ENCODE data around the gene VPS37C. TPM values are rescaled to one million over a fixed set of nuclear protein-coding genes. Genes with fewer than 3 reads are reported as not detected.

Gene VPS37C
- total RNA-seq, 1 donor from 2014 or later = 7.7 TPM

DNA sequence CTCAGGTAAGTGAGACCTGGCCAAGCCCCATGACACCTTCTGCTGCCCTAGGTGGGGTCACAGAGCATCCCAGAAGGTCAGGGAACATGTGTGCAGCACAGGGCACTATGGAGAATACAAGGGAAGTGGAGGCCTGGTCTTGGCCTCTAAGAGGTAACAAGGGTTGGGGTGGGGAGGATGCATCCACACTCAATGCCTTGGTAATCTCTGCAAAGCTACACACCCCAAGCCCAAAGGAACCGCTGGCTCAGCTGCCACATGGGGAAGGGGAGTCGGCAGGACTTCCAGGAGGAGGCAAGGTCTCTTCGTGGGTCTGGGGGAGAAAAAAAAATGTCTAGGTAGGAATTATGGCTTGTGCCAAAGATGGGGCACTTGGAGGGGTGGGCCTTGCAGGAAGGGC, 41.7 kb downstream of the VPS37C start:
- intact Hi-C loops (cut with micrococcal nuclease) = no loop called here

DNA sequence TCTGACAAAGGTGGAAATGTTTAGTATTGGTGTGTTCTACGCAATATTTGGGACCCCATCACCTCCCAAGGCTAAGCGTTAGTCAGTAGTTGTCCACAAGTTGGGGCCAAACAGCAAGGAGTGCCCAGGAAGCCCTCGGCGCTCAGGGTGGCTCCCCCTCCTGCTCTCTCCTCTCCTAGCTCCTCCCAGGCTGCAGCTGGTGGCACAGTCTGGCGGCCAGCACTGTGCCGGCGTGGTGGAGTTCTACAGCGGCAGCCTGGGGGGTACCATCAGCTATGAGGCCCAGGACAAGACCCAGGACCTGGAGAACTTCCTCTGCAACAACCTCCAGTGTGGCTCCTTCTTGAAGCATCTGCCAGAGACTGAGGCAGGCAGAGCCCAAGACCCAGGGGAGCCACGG, 42.2 kb downstream of the VPS37C start:
- intact Hi-C loops (cut with micrococcal nuclease) = no loop called here

DNA sequence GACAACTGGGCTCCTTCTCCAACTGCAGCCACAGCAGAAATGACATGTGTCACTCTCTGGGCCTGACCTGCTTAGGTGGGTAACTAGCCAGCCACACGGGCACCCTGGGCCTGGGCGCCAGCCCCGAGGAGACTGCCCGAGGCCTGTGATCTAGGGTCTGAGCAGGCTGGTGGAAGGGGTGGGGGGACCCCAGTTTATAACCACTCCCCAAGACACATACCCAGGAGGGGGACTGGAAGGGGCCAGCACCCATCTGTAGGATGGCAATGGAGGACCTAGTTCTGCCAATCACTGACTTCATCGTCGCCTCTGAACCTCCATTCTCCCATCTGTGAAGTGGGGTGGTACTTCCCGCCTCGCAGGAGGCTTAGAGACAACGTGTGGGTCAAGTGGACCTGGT, 42.8 kb downstream of the VPS37C start:
- intact Hi-C loops (cut with micrococcal nuclease) = no loop called here

DNA sequence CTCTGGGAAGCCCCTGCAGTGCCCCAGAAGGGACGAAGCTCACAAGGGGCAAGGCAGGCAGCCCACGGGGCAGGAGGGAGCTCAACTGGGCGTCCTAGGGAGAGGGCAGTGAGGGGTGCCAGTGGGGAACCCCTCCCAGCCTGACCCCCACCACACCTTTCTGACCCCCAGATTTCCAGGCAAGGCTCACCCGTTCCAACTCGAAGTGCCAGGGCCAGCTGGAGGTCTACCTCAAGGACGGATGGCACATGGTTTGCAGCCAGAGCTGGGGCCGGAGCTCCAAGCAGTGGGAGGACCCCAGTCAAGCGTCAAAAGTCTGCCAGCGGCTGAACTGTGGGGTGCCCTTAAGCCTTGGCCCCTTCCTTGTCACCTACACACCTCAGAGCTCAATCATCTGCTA, 43.2 kb downstream of the VPS37C start:
- intact Hi-C loops (cut with micrococcal nuclease) = no loop called here

DNA sequence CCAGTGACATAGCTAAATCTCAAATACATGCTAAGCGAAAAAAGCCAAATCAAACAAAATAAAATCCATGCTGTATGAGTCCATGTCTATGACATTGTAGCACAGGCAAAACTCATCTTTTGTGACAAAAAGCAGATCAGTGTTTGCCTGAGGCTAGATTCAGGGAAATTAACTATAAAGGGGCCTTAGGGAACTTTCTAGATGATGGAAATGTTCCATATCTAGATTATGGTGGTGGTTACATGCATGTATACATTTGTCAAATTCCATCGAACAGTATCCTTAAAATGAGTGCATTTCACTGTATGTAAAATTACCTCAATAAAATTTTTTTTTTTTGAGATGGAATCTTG, 44.1 kb downstream of the VPS37C start:
- intact Hi-C loops (cut with micrococcal nuclease) = no loop called here

DNA sequence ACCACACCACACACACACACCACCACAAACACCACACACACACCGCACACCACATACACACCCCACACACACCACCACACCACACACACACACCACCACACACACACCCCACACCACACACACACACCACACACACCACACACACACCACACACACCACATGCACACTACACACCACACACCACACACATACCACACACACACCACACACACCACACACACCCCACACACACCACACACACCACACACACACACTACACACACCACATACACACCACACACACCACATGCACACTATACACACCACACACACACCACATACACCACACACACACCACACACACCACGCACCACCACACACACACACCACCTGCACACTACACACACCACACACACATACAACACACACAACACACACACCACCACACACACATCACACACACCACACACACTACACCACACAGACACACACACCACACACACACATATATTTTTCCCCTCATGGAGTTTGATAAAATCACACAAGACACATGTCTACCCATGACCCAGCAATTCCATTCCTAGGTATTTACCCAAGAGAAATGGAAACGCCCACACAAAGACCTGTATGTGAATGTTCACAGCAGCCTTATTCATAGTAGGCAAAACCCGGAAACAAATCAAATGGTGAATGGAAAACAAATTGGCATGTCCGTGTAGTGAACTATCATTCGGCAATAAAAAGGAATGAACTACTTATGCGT, 44.6 kb downstream of the VPS37C start:
- intact Hi-C loops (cut with micrococcal nuclease) = no loop called here

DNA sequence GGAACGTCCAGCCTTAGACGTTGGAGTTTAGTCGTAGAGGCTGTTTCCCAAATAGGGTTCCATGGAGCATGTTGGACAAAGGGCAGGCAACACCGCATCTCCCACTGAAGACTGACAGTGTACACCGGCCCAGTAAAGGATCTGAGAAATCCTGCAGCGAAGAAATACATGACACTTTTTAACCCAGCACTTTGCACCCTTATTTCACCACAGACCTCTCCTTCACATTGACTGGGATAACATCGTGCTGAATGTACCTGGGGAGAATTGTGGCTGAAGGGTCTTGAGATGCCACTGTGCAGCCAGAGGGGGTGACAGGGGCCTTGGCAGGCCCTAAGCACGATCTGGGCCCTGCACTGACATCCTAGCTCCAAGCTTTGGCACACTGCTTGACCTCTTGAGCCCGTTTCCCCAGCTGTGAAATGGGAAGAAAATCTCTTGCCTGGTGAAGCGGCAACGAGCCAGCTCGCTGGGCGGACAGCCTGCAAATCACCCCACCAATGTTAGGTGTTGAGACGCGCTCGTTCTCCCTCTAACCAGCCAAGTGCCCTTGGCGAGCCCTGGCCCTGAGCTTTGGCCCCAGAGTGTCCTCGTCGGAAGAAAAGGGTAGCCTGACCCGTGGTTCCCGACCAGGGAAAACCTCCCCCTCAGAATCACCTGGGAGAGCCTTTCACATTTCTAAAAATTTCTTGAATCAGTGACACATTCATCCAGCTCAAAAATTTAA, 45.6 kb downstream of the VPS37C start:
- intact Hi-C loops (cut with micrococcal nuclease) = no loop called here

DNA sequence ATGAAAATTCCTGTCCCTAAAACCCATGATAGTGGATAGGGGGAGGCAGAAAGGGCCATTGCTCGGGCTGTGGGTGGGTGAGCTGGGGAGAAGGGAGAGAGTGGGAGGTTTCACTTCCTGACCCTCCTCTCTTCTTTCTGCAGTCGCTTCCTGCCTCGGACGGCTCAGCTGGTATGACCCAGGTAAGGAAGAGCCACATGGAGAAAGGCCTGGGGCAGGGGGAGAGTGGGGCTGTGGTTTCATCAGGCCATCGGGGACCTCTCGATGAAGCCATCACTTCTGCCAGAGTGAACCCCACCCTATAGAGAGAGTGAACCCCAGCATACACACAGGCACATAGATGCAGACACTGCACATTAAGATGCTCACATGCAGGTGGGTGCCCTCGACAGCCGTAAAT, 46.3 kb downstream of the VPS37C start:
- intact Hi-C loops (cut with micrococcal nuclease) = loop anchor here (5.0 kb wide), 1 partner anchor 38 kb away; no protein-coding TSS in a partner anchor

DNA sequence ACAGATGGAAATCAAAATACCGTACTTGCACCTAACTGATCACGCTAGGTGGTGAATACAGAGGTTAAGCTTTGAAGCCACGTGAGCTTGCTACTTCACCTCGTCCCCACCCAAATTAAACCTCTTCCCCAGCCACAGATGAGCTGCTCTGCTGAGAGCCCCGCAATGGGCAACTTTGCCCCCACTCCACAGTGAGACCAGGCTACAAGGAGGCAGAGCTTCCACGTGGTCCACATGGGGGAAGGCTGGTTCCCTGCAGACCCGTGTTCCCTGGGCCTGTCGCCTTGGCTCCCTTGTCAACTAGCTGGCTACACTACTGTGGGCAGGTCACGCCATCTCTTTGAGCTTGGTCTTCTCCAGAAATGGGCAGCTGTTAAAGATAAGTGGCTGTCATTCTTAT, 48.0 kb downstream of the VPS37C start:
- intact Hi-C loops (cut with micrococcal nuclease) = loop anchor here (2.0 to 5.0 kb wide), 2 partner anchors 36 to 142 kb away; partner anchors contain the start of gene CD6

DNA sequence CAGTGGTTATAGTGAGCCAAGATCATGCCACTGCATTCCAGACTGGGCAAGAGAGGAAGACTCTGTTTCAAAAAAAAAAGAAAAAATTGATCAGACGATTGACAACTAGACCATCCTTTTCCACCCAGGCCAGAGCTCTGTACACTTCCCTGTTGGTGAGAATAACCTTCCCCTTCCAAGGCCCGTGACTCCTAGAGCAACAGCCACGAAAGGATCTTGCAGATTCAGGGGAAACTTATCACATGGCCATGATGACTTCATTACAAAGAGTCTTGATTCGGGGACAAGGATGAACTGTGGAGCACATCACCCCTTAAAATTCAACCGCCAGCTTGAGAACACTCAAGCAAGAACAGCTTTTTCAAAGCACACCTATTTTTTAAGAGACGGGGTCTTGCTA, 48.7 kb downstream of the VPS37C start:
- intact Hi-C loops (cut with micrococcal nuclease) = loop anchor here (1.0 to 5.0 kb wide), 3 partner anchors 35 to 142 kb away; partner anchors contain the start of gene CD6

DNA sequence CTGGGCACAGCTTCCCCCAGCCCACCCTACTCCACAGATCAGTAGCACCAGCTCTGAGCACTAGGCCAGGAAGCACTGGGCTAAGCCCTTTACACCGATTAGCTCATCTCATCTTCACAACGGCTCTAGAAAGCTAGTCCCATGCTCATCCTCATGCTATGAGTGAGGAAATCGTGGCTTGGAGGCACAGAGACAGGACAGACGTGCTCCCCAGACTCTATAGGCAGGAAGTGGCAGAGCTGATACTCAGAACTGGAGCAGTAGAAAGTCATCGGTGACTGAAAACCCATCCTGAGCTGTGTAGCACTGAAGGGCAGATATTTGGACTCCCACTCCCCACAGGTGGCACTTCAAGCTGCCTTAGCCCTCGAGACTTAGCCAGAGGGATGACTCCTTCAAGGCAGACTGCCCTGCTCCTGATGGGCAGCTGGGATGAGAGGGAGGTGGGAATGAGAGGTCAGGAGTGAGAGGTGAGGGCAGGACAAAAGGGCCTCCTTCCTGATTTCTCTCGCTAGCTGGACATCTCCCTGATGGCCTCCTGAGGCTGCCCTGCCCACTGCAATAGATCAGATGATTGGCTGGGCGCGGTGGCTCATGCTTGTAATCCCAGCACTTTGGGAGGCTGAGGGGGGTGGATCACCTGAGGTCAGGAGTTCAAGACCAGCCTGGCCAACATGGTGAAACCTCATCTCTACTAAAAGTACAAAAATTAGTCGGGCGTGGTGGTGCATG, 49.3 kb downstream of the VPS37C start:
- intact Hi-C loops (cut with micrococcal nuclease) = loop anchor here (1.0 to 5.0 kb wide), 6 partner anchors 10 to 141 kb away; partner anchors contain the start of genes CD5 and CD6

DNA sequence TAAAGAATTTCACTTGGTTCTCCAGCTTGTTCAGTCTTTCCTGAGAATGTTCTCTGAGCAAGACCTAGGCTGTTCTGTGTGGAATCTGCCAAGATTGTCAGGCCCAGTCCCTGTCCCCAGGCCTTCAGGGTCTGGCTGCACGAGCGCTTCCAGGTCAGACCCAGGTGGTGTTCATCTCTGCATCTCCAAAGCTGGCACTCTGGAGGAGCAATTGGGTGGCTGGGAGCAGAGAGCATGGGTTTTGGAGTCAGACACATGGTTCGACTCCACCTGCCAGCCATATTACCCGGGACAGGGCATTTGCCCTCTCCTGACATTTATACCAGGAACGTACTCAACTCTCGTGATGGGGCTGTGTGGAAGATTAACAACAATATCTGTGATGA, 50.2 kb downstream of the VPS37C start:
- intact Hi-C loops (cut with micrococcal nuclease) = loop anchor here (1.0 to 5.0 kb wide), 4 partner anchors 9 to 124 kb away; partner anchors contain the start of gene CD5

DNA sequence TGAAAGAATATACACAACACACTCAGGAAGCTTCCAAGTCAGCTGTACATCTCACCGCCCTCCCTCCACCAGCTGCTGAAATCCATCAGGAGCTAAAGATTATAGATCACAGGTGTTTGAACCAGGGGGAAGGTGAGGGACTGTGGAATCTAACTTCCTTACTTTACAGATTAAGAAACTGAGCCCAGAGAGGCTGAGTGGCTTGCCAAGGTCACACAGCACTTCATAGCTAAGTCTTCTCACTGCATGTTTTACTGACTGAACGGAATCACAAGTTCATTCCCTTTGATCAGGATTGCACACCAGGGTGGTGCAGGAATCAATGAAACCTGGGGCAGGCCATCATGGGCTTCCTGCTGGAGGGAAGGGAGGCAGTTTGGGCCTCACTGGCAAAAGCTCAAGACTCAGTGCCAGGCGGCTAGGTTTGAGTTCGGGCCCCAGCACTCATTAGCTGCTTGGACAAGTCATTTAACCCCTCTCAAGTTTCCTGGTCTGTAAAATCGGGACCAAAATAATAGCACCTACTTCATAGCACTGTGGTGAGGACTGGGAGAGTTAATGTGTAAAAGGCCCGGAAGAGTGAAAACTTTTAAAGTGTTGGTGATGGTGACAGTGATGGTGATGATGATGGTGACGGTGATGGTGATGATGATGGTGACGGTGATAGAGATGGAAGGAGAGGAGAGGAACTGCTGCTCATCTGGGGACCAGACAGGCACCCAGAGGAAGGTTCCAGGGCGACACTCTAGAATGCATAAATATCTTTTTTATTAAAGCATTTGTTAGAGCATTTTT, 50.8 kb downstream of the VPS37C start:
- intact Hi-C loops (cut with micrococcal nuclease) = loop anchor here (1.0 to 5.0 kb wide), 4 partner anchors 8 to 124 kb away; partner anchors contain the start of gene CD5

DNA sequence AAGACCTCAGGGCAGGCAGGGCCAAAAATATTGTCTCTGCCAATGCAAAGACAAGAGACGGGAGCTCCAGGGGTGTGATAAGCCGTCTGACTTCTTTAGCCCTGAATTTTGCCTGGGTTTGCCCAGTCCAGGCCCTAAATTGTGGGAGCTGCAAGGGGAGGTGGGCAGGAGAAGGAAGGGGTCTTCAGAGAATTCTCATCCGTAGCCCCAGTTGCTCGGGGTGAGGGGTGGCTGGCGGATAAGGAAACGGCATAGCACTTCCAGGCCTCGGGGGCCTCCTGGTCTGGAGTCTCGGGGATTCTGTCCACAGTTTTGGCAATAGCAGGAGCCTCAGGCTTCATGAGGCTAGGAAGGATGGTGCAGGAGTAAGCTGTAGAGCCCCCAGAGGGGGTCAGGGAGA, 51.6 kb downstream of the VPS37C start:
- intact Hi-C loops (cut with micrococcal nuclease) = loop anchor here (2.0 to 5.0 kb wide), 3 partner anchors 19 to 123 kb away; no protein-coding TSS in a partner anchor

DNA sequence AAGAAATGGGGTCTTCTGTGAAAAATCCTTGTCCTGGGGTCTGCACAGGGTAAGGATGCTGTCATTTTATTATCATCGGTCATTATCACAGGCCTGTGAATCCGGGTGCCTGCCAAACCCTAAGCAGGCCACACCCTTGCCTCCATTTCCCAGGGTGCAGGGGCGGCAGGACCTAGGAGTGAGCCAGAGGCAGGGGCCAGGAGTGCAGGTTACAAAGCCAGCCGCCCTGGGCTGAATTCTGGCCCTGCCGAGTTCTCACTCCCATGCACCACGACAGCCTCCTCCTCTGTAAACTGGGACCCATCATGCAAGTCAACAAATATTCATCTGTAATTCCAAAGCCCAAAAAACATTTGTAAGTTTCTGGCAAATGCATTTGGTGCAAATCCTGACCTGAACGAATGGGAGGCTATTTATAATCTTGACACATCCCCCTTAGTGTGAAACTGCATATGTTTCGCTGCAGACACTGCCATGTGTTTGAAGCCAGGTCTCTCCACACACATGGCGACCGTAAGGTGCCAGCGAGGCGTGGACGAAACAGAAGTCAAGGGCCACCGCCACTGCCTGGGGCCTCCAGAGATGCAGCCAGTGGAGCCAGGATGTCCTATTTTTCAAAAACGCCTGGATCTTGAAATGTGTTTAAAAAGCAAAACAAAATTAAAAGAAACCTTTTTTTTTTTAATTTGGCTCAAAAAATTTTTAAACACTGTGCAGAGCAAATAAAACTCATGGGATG, 52.2 kb downstream of the VPS37C start:
- intact Hi-C loops (cut with micrococcal nuclease) = no loop called here

DNA sequence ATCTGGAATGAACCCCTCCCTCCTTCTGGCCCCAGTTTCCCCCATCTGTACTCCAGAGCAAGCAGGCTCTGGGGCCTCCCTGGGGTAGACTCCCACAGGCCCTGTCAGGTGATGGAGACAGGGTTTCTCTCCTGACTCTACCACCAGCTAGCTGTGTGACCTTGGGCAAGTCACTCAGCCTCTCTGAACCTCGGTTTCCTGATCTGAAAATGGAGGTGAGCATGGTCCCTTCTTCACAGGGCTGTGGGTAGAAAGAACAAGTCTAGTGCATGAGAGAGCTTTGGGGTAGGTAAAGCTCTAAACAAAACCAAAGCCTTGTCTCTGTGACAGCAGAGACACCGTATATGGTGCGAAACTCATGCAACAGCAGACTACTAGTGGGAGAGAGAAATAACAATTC, 53.3 kb downstream of the VPS37C start:
- intact Hi-C loops (cut with micrococcal nuclease) = no loop called here

DNA sequence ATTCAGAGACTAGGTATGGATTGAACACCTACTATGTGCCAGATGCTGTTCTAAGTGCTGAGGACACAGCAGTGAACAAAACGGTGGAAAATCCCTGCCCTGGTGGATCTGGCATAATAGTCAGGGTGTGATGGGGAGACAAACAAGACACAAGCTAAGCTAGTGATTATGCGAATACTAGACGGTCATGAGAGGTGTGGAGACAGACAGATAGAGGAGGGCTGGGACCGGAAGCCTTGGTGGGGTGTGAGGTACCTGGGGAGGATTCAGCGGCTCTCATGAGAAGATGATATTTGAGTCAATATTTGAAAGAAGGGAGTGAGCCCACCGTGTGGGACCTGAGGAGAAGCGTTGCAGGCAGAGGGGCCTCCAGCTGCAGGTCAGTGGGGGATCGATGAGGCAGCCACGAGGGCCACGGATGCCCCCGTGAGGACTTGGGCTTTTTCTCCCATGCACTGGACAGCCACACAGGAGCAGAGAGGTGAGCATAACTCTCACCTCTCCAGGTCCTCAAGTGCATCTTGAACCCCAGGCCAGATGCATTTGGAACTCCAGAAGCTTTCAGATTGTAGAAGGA, 54.2 kb downstream of the VPS37C start:
- intact Hi-C loops (cut with micrococcal nuclease) = no loop called here

DNA sequence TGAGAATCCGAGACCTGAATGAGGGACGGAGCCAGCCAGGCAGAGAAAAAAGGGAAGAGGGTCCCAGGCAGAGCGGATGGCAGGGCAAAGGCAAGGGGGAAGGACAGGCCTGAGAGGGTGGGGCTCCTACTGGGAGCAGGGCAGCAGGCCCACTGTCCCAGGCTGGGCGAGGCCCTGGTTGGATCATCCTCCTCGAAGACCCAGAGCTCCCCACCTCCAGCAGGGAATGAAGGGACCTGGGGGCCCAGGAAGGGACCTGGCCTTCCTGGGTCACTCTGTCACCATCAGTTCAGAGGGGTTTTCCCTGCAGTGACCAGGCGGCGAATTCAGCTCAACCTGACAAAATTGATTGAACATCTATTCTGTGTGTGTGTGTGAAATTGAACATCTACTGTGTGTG, 54.9 kb downstream of the VPS37C start:
- intact Hi-C loops (cut with micrococcal nuclease) = no loop called here

DNA sequence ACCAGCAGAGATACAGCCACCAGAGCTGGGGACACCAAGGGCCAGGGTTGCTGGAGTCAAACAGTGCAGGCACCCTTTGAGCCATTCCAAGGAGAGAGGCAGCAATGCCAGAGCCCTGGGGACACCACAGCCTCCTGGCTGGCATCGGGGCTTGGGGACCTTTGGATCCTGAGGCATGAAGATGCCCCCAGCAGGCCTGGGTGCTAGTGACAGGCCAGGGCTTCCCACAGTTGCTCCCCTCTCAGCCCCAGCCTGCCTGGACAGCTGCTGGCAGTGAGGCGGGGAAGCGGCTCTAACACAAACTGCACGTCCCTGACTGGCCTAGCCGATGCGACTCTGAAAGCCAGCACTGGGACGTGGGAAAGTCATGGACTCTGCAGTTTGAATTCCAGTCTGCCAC, 56.3 kb downstream of the VPS37C start:
- intact Hi-C loops (cut with micrococcal nuclease) = no loop called here

All from T-helper 2 cell treated with Interferon-gamma antibody and Interleukin-4, amounts not matched to agents 100 ng/mL and 5 ng/mL, for 36 hours (primary cell).